Coronary artery (tissue), 2 donors: ENCODE results near the gene PTCHD1.
A peak's percentile ranks its signal among the peaks of the same experiment; 100 is the strongest.

Experiments
- DNase-seq: peaks from one replicate; pipeline ENCODE4 v3.0.0-alpha.2; 2017; ENCODE audit warnings: low spot score
- H3K27ac ChIP-seq, 2 donors: fragments of 200-600 bp; sonication (generic); one replicate each; pipeline ENCODE4 v1.5.1; 2016 to 2019
- H3K4me3 ChIP-seq: fragments of 200-600 bp; sonication (generic); 2 replicates; pipeline ENCODE4 v1.5.1; 2016; ENCODE audit warnings: mild to moderate bottlenecking, moderate library complexity
- TF ChIP-seq, protein P1 (sequence below): fragments of 200-600 bp; sonication (generic); IDR thresholded peaks from one replicate; pipeline ENCODE4 v1.5.1; 2019; ENCODE audit warnings: antibody characterized with exemption

Gene PTCHD1

DNA sequence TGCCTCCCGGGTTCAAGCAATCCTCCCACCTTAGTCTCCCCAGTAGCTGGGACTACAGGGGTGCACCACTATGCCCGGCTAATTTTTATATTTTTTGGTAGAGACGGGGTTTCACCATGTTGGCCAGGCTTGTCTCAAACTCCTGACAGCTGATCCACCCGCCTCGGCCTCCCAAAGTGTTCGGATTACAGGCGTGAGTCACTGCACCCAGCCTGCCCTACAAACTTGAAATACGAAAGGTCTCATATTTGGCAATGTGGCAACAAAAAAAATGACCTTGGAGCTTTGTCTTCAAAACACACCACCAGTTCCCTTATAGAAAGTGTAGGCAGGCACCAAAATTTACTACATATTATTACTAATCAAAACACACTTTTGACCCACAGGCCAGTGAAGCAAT, 22.9 kb upstream of the PTCHD1 start:
- no peak overlapping the region for H3K27ac ChIP-seq
- no peak overlapping the region for H3K4me3 ChIP-seq
- no peak for DNase-seq
- TF ChIP-seq, protein P1, sequence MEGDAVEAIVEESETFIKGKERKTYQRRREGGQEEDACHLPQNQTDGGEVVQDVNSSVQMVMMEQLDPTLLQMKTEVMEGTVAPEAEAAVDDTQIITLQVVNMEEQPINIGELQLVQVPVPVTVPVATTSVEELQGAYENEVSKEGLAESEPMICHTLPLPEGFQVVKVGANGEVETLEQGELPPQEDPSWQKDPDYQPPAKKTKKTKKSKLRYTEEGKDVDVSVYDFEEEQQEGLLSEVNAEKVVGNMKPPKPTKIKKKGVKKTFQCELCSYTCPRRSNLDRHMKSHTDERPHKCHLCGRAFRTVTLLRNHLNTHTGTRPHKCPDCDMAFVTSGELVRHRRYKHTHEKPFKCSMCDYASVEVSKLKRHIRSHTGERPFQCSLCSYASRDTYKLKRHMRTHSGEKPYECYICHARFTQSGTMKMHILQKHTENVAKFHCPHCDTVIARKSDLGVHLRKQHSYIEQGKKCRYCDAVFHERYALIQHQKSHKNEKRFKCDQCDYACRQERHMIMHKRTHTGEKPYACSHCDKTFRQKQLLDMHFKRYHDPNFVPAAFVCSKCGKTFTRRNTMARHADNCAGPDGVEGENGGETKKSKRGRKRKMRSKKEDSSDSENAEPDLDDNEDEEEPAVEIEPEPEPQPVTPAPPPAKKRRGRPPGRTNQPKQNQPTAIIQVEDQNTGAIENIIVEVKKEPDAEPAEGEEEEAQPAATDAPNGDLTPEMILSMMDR = no peak

DNA sequence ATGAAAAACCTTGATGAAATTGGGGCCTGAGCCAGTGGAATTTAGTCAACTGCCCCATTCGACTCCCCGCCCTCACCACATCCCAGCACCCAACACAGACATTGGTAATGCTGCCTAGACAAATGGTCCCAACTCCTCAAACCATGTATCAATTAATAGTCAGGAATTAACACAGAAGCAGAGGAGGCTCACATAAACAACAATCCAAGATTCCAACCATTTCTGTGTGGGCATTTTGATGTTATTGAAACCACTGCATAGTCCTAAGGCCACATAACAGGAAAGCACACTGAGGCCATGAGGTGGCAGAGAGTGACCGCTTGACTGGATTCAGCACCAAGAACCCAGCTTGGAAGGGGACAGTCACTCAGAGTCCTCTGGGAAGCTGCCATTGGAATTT, 22.5 kb upstream of the PTCHD1 start:
- no peak overlapping the region for H3K27ac ChIP-seq
- no peak for DNase-seq
- H3K4me3 ChIP-seq = no peak overlapping the region
- TF ChIP-seq, protein P1 = no peak

DNA sequence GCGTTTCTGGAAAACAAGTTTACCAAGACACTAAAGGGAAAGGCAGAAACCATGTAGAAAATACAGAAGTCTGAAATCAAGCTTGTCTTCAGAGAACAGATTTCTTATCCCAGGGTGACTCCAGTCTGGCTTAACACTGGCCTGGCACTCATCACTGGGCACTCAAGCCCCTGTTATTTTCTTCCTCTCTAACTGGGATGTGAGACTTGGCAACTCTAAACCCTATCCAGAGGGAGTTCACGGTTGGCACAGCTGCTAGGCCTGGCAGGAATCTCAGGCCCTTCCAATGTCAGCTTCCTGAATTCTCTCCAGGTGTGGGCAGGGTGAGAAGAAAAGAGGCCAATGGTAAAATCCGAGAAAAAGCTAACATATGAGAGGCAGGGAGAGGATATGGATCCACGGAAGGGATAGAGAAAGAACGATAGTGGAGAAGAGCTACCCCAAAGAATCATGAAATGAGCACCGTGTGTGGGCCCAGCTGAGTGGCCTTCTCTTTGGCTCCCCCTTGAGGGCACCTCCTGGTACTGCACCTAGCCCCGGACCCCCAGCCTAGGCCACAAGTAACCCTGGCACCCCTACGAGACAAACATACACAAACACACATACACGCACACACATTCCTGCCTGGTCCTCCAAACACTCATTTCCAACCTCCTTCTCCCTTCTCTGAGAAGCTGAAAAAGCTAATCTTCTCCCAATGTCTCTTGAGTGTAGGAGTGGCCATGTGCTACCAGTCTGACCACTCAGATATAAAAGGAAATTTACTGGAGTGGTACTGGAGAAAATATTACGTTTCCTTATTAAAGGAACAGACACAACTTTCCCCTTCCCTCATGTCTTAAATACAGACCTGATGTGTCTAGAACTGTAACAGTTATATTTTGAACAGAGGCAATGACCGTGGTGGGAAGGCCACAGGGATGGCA, 16.6 kb upstream of the PTCHD1 start:
- no peak overlapping the region for H3K27ac ChIP-seq
- H3K4me3 ChIP-seq = no peak overlapping the region
- TF ChIP-seq, protein P1 = no peak
- DNase-seq = no peak

DNA sequence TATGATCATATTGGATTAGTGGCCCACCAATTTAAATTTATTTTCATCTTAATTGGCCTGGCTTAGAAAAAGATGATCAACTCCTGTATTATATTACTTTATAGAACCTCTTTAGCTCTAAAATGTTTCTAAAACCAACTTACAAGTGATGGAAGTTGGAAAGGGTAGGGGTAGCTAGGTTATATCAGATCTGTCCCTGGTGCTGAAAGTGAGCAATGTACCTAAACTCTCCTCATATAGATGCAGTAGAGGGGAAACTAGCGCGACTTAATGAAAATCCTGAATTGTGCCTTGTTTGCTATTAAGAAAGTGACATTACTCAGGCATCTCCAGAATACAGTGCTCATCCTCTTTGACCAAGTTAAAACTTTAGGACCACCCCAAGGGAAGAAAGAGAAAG, 7.5 kb upstream of the PTCHD1 start:
- H3K27ac ChIP-seq = no peak overlapping the region
- DNase-seq = no peak
- TF ChIP-seq, protein P1 = no peak
- H3K4me3 ChIP-seq = no peak overlapping the region

DNA sequence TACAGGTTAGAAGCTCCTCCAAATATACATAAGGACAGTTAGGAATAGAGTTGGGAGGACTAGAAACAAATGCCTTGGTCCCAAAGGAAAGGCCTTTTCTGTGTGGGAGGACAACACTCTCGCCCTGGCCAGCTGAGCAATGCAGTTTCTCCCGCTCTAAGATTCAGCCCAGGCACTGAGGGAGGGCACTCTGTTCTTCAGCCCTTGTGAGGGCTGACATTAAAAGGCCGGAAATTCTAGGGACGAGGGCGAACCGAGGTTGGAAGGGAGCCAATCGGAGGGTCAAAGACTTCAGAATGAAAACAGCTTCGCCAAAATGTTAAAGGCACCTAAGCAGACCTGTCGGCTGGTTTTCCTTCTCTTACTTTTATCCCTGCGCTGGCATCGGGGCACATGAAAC, 2.9 kb upstream of the PTCHD1 start:
- Histone ChIP-seq H3K27ac (no peak overlapping the region), H3K4me3 (peak overlapping the region; percentile 68)
- TF ChIP-seq, protein P1 = no peak
- no peak for DNase-seq

DNA sequence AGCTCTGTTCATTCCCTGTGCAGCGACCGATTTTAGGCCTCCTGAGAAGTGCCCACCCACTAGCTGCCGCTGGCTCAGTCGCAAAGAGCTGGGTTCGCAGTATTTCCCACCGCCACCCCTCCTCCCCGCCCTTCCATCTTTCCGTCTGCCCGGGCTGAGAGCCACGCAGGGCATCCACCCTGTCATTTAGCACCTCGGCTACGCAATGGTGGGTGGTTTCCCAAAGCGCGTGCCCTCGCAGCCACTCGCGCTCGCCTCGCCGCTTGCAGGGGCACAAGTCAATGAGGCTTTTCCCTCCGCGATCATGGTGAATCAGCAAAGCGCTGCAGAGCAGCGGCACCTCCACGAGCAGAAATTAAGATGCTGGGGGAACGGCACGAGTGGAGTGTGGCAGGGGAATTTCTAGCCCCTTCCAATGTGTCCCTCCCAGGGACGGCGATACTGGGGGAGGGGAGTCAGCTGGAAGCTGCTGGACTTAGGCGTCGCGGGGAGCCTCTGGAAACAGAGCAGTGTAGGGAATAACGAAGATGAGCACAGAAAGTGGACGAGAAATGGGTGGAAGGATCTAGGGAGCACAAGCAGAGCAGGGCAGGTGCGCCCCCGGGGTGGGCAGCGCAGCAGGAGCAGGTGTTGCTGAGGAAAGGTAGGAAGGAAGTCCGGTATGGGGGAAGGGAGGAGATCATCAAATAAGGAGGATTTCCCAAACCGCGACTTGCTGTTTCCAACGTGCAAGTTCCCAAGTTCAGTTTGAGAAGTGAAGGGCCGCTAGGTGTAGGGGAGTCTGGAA, 2.4 kb upstream of the PTCHD1 start:
- DNase-seq = no peak
- H3K4me3 ChIP-seq = peak overlapping the region; percentile 68
- TF ChIP-seq, protein P1 = no peak
- no peak overlapping the region for H3K27ac ChIP-seq
